ENCODE results near the gene MCF2L2. TPM values are rescaled to one million over a fixed set of nuclear protein-coding genes. Genes with fewer than 3 reads are reported as not detected.

Gene MCF2L2
- total and polyA plus RNA-seq, 2 donors (not counting 3 experiments of a cell fraction or from before 2014, with no cell fraction given): 0.15 to 1.1 TPM

GRCh38 chr3:183293966-183294365, 134.5 kb downstream of the MCF2L2 start:
- Histone ChIP-seq H3K27ac (ENCODE audit: insufficient read depth, low read depth, low read length) (no peak overlapping the region), H3K9me1 (replicated peaks; ENCODE audit: control insufficient read depth, extremely low read depth, insufficient read depth, low read length) (no peaks in the 10 kb centered on the region), H3K27me3 (ENCODE audit: control insufficient read depth in 2 of 2, insufficient read depth in 2 of 2, low read length in 2 of 2) (no peaks in the 10 kb centered on the region), H3K36me3 (ENCODE audit: control insufficient read depth in 2 of 2, extremely low read depth in 1 of 2, insufficient read depth in 2 of 2, low read length in 2 of 2) (no peaks in the 10 kb centered on the region), H3K9ac (replicated peaks; ENCODE audit: extremely low read depth, insufficient read depth, low read length) (no peak overlapping the region), H3K79me2 (ENCODE audit: control insufficient read depth, insufficient read depth, low read length) (no peaks in the 10 kb centered on the region), H3K9me3 (replicated peaks; ENCODE audit: control insufficient read depth, insufficient read depth, low read length) (no peaks in the 10 kb centered on the region), H4K20me1 (replicated peaks; ENCODE audit: control insufficient read depth, extremely low read depth, insufficient read depth, low read length) (no peaks in the 10 kb centered on the region), H3K4me1 (ENCODE audit: control insufficient read depth, extremely low read depth, insufficient read depth, low read length) (peaks cover 2% of the 10 kb centered on the region), H3K4me3 (replicated peaks in 1 of 3; ENCODE audit: insufficient read depth in 1 of 3, low read depth in 1 of 3, low read length in 3 of 3) (no peak overlapping the region), H2AFZ (ENCODE audit: low read depth, low read length) (no peak overlapping the region), H3K4me2 (ENCODE audit: insufficient read depth, low read length) (no peak overlapping the region)
- DNase-seq (ENCODE audit: low read depth, low spot score) (no peak), FAIRE-seq (no peak)
- dilution Hi-C loops (cut with MboI; ENCODE audit: extremely low pct_ligation_motif_present, low sequenced_read_pairs) (no loop called here), intact Hi-C loops (cut with micrococcal nuclease) (no loop called here)
- no TSS peak for BruUV-seq (replicated peaks)
- CTCF ChIA-PET: interaction anchor here (0.8 kb wide), 1 partner anchor 14 kb away, joined by 3 read pairs; no protein-coding TSS in a partner anchor
- TF ChIP-seq FOS (IDR thresholded peaks at IDR 0.05; ENCODE audit: borderline replicate concordance, insufficient read depth, low read length): no peak
- TF ChIP-seq EZH2 (IDR thresholded peaks at IDR 0.05; ENCODE audit: borderline replicate concordance, low read depth, low read length, severe bottlenecking): no peak
- no peak for TF ChIP-seq MAX (IDR thresholded peaks at IDR 0.05; ENCODE audit: insufficient read depth, insufficient read length)
- TF ChIP-seq GATA2 (IDR thresholded peaks at IDR 0.05; ENCODE audit: insufficient read depth, insufficient read length, low read depth, low read length): no peak
- TF ChIP-seq POLR2A (IDR thresholded peaks at IDR 0.05; ENCODE audit: low read depth, low read length): no peak
- TF ChIP-seq MYC (IDR thresholded peaks at IDR 0.05; ENCODE audit: low read depth, low read length): no peak
- TF ChIP-seq POLR2AphosphoS5 (IDR thresholded peaks at IDR 0.05; ENCODE audit: insufficient read depth, low read depth, low read length): no peak
- TF ChIP-seq JUN (IDR thresholded peaks at IDR 0.05; ENCODE audit: borderline replicate concordance, insufficient read depth, insufficient read length, low read depth): no peak
- TF ChIP-seq CTCF (IDR thresholded peaks at IDR 0.05; ENCODE audit: extremely low read depth in 1 of 2, insufficient read depth in 1 of 2, low read depth in 1 of 2, low read length in 2 of 2): no peak
- POLR2A ChIA-PET: no interaction called here
